ENCODE measurements around the gene DCP2.

The DCP2 gene

GRCh38 chr5:113024076-113024697 is 47.6 kb downstream of the DCP2 start:
- no peak for DNase-seq

- DNase-seq = no peak
Observed at GRCh38 chr5:113025596-113025995, 49.0 kb downstream of the DCP2 start.

- DNase-seq = no peak
Observed at GRCh38 chr5:113026211-113026610, 49.6 kb downstream of the DCP2 start.

- DNase-seq = no peak
Observed at GRCh38 chr5:113027015-113027414, 50.4 kb downstream of the DCP2 start.

GRCh38 chr5:113027431-113027830 is 50.8 kb downstream of the DCP2 start:
- DNase-seq = no peak

GRCh38 chr5:113029614-113030013 is 53.0 kb downstream of the DCP2 start:
- DNase-seq = no peak

GRCh38 chr5:113031104-113031503 is 54.5 kb downstream of the DCP2 start:
- no peak for DNase-seq

GRCh38 chr5:113031557-113031956 is 55.0 kb downstream of the DCP2 start:
- DNase-seq = no peak

- DNase-seq = no peak
Observed at GRCh38 chr5:113034182-113034773, 57.7 kb downstream of the DCP2 start.

GRCh38 chr5:113035096-113035495 is 58.5 kb downstream of the DCP2 start:
- no peak for DNase-seq

- DNase-seq = no peak
Observed at GRCh38 chr5:113036321-113036720, 59.7 kb downstream of the DCP2 start.

- no peak for DNase-seq
Observed at GRCh38 chr5:113036826-113037225, 60.2 kb downstream of the DCP2 start.

GRCh38 chr5:113038136-113038535 is 61.5 kb downstream of the DCP2 start:
- DNase-seq = no peak

- no peak for DNase-seq
Observed at GRCh38 chr5:113038714-113039113, 62.1 kb downstream of the DCP2 start.

- no peak for DNase-seq
Observed at GRCh38 chr5:113039229-113039933, 62.8 kb downstream of the DCP2 start.

GRCh38 chr5:113039934-113040285 is 63.3 kb downstream of the DCP2 start:
- DNase-seq = no peak

- DNase-seq = no peak
Observed at GRCh38 chr5:113040672-113041260, 64.2 kb downstream of the DCP2 start.

GRCh38 chr5:113042491-113043243 is 66.1 kb downstream of the DCP2 start:
- DNase-seq = no peak

GRCh38 chr5:113043491-113043931 is 66.9 kb downstream of the DCP2 start:
- DNase-seq = no peak

- DNase-seq = no peak
Observed at GRCh38 chr5:113044776-113045465, 68.3 kb downstream of the DCP2 start.

- no peak for DNase-seq
Observed at GRCh38 chr5:113047234-113047633, 70.6 kb downstream of the DCP2 start.

Data from NCI-H1092 (cell line).